Nephron progenitor cell (in vitro differentiated cells): ENCODE data around the gene VPS39.
A peak's percentile ranks its signal among the peaks of the same experiment; 100 is the strongest.

Experiments
- DNase-seq: peaks from one replicate; pipeline ENCODE4 v3.0.0; 2021
- H3K27ac Mint-ChIP-seq: 2 replicates; pipeline ENCODE4 v1.8.0; 2021; ENCODE audit warnings: mild to moderate bottlenecking, moderate library complexity, mixed read lengths
- H3K27me3 Mint-ChIP-seq: 2 replicates; pipeline ENCODE4 v1.8.0; 2021; ENCODE audit warnings: mild to moderate bottlenecking, low read depth, mixed read lengths; ENCODE audit not compliant: poor library complexity
- H3K36me3 Mint-ChIP-seq: 2 replicates; pipeline ENCODE4 v1.8.0; 2021; ENCODE audit warnings: low read depth, mixed read lengths
- H3K4me1 Mint-ChIP-seq: 2 replicates; pipeline ENCODE4 v1.8.0; 2021; ENCODE audit warnings: mixed read lengths
- H3K4me3 Mint-ChIP-seq: 2 replicates; pipeline ENCODE4 v1.8.0; 2021; ENCODE audit warnings: mild to moderate bottlenecking, moderate library complexity, mixed read lengths
- H3K9me3 Mint-ChIP-seq: 2 replicates; pipeline ENCODE4 v1.8.0; 2021; ENCODE audit warnings: mild to moderate bottlenecking, moderate library complexity, mixed read lengths
- TF ChIP-seq, protein P1 (sequence below): fragments of 200-600 bp; sonication (generic); IDR thresholded peaks from 2 replicates; pipeline ENCODE4 v1.5.0; 2021; ENCODE audit warnings: antibody characterized with exemption

VPS39 gene

DNA sequence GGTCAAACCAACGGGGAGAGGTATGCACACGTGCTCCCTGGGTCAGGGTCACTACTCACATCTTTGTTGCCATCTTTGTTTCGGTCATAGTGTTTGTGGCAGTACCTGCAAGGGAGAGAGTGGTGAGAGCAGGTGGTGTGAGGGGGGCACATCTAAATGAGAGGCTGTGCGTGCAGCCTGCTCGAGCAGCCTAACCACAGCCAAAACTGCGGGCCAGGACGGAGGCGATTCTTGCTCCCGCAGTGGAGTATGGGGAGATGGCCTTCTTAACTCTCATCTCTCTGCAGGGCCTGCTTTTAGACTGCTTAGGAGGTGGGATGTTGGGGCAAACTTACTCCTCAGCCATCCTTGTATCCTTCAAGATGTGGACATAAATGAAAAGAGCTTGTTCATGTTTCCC lies 44.8 kb downstream of the VPS39 start:
- no peak for DNase-seq
- TF ChIP-seq, protein P1, sequence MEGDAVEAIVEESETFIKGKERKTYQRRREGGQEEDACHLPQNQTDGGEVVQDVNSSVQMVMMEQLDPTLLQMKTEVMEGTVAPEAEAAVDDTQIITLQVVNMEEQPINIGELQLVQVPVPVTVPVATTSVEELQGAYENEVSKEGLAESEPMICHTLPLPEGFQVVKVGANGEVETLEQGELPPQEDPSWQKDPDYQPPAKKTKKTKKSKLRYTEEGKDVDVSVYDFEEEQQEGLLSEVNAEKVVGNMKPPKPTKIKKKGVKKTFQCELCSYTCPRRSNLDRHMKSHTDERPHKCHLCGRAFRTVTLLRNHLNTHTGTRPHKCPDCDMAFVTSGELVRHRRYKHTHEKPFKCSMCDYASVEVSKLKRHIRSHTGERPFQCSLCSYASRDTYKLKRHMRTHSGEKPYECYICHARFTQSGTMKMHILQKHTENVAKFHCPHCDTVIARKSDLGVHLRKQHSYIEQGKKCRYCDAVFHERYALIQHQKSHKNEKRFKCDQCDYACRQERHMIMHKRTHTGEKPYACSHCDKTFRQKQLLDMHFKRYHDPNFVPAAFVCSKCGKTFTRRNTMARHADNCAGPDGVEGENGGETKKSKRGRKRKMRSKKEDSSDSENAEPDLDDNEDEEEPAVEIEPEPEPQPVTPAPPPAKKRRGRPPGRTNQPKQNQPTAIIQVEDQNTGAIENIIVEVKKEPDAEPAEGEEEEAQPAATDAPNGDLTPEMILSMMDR: no peak
- Mint-ChIP-seq H3K27ac (peak overlapping the region; percentile 58), H3K9me3 (no peaks in the 10 kb centered on the region), H3K27me3 (no peaks in the 10 kb centered on the region), H3K36me3 (peaks cover 72% of the 10 kb centered on the region), H3K4me3 (no peak overlapping the region), H3K4me1 (no peaks in the 10 kb centered on the region)

DNA sequence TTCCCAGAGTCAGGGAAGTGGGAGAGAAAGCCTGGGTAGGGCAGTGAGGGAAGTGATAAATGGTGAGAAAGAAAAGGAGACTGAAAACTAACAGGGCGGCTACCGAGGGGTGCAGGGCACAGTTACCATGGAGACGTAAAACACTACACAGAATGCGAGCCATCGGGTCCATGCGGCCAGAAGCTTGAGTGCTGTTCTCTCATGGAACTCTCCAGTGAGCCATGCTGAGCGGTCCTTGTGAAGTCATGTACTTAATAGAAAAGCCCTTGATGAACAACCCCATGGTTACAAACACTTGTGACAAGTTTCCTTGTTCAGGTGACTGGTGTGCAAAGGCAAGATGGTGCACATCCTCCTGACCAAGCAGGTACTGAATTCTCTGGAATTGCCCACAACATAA lies 48.0 kb downstream of the VPS39 start:
- H3K27ac Mint-ChIP-seq: no peak overlapping the region

DNA sequence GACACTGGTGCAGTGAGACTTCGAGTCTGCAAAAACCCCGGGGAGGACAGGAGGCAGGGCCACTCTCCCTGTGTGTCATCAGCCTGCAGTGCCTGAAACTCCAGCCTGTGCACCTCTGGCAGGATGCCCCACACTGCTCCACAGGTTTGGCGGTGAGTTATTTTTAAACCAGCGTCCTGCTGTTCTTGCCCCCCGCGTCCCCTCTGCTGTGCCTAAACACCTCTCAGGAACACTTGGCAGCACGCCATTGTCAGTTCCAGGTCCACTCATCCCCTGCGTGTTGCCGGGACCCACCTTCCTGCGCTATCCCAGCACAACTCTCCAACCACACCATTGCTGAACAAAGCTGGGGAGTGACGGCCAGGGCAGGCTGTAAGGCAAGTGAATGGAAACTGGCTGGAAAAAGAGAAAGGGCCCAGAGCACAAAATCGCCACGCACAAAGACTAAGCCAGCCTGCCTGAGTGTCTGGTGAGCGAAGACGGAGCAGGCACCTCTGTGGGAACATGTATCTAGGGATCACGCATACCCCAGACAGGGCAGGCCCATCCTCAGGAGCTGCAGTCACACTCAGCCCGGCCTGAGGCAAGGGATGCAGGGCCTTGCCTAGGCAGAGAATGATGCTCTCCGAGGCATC lies 48.6 kb downstream of the VPS39 start:
- Mint-ChIP-seq H3K36me3 (peaks cover 39% of the 10 kb centered on the region), H3K9me3 (no peaks in the 10 kb centered on the region), H3K4me1 (peaks cover 18% of the 10 kb centered on the region), H3K4me3 (no peak overlapping the region), H3K27me3 (peaks cover 3% of the 10 kb centered on the region), H3K27ac (no peak overlapping the region)
- DNase-seq: no peak
- TF ChIP-seq, protein P1: no peak

More for the DNA sequence above, 48.0 kb downstream of the VPS39 start:
- TF ChIP-seq, protein P1: no peak
- Mint-ChIP-seq H3K4me3 (no peak overlapping the region), H3K9me3 (no peaks in the 10 kb centered on the region), H3K4me1 (peaks cover 12% of the 10 kb centered on the region), H3K36me3 (peaks cover 46% of the 10 kb centered on the region), H3K27me3 (peaks cover 2% of the 10 kb centered on the region)
- no peak for DNase-seq

DNA sequence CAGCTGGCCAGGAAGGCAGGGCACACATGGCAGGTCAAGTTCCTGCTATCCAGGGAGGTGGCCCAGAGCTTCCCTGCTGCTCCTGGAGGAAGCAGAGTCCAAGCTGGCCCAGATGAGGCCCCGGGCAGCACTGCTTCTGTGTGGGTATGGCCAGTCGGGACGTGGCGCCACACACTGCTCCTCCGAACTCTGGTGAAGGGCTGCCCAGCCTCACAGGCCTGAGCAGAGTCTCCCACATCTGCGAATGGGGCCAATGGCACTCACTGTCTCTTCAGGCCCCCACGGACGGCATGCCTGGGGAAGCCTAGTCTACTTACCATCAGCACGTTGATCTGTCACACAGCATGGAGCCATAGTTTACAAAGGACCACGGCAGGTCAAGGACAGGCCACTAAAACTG lies 49.2 kb downstream of the VPS39 start:
- DNase-seq: no peak
- TF ChIP-seq, protein P1: no peak
- Mint-ChIP-seq H3K9me3 (no peaks in the 10 kb centered on the region), H3K4me3 (no peak overlapping the region), H3K27ac (no peak overlapping the region), H3K27me3 (peaks cover 3% of the 10 kb centered on the region), H3K4me1 (peaks cover 23% of the 10 kb centered on the region), H3K36me3 (peaks cover 35% of the 10 kb centered on the region)

DNA sequence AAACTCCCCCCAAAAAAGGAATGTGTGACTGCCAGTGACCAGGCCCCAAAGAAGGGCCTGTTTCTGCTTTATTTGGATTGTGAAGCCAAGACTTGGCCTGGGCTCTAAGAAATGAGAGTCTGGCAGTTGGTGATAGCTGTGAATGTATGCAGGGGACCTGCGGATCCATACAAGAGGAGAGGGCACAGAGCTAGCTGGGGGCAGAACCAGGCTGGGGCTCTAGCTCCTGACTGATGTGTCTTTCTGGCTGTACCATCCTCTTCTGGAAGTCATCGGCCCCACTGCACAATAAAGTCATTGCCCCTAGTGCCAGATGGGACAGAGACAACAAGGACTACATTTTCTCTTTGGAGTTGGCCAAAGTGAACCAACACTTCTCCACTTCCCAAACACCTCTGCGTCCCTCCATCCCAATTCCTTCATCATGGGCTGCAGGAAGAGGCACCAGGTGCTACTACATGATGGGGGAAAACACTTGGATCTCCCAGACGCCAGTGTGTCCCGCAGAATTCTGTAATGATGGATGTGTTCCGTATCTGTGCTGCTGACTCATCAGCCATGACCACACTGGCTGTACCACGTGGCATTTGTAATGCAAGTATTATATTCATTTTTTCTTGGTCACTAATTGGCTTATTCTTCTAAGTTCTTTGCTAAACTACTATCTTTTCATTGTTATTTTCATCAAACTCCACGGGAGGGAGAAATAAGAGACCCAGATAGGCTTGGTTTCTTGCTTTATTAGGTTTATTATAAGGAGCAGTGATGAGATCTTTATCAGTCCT lies 49.9 kb downstream of the VPS39 start:
- H3K27ac Mint-ChIP-seq: no peak overlapping the region

More for the DNA sequence above, 49.9 kb downstream of the VPS39 start:
- no peak overlapping the region for H3K4me3 Mint-ChIP-seq
- TF ChIP-seq, protein P1: no peak
- H3K4me1 Mint-ChIP-seq: peaks cover 28% of the 10 kb centered on the region
- peaks cover 3% of the 10 kb centered on the region for H3K27me3 Mint-ChIP-seq
- H3K36me3 Mint-ChIP-seq: peaks cover 29% of the 10 kb centered on the region
- no peaks in the 10 kb centered on the region for H3K9me3 Mint-ChIP-seq
- no peak for DNase-seq
